Breast epithelium (tissue), 3 donors: ENCODE data around the gene MACROD1.

Experiments used
- CTCF ChIP-seq, 3 donors: fragments of 450-650 bp; IDR thresholded peaks; one replicate each; pipeline ENCODE4 v1.5.1; 2016 to 2017; ENCODE audit warnings: antibody characterized with exemption in 3 of 3, mild to moderate bottlenecking in 3 of 3, moderate library complexity in 3 of 3
- POLR2A ChIP-seq: fragments of 450-650 bp; IDR thresholded peaks from one replicate; pipeline ENCODE4 v1.6.1; 2016; ENCODE audit warnings: antibody characterized with exemption, mild to moderate bottlenecking, moderate library complexity
- POLR2AphosphoS5 ChIP-seq, 3 donors: sonication (generic); formaldehyde crosslinking; IDR thresholded peaks; one replicate each; pipeline ENCODE4 v1.6.1; 2017; ENCODE audit warnings: antibody characterized with exemption in 3 of 3

- TF ChIP-seq CTCF (IDR thresholded peaks at IDR 0.05) = no peak
- TF ChIP-seq POLR2AphosphoS5 (IDR thresholded peaks at IDR 0.05) = no peak
- no peak for TF ChIP-seq POLR2A
Measured at GRCh38 chr11:63961608-63962412, 204.1 kb downstream of the MACROD1 start.
